ENCODE data around the gene KANK2. TPM values are rescaled to one million over a fixed set of nuclear protein-coding genes. Genes with fewer than 3 reads are reported as not detected.
A peak's percentile ranks its signal among the peaks of the same experiment; 100 is the strongest.
"Not testable (repeated sequence)": the region's sequence is repeated elsewhere in the genome, so short reads cannot be mapped to it uniquely, and the experiment has no call there.

The KANK2 gene
- total and polyA plus RNA-seq, 8 donors, result 179 to 286 (median 254) TPM

- ATAC-seq (peak; percentile 80), DNase-seq (peak; percentile 77 to 96 (median 92))
- no peaks in the 10 kb centered on the region for H3K9me3 ChIP-seq
- H3K36me3 ChIP-seq, result peaks cover 0 to 15% of the 10 kb centered on the region in 2 donors
- no peaks in the 10 kb centered on the region for H3K27me3 ChIP-seq
- TF ChIP-seq CTCF (IDR thresholded peaks at IDR 0.05), result no peak
- intact Hi-C loops (cut with DNase I), result loop anchor here in 1 of 2 donors (10.0 kb wide), 1 partner anchor 52 kb away; the partner anchor contains the start of gene KANK2
- no peak overlapping the region for H3K4me3 ChIP-seq
- peak overlapping the region; percentile 94 to 96 for H3K27ac ChIP-seq
- peaks cover 36 to 69% of the 10 kb centered on the region in 2 donors for H3K4me1 ChIP-seq
Measured at GRCh38 chr19:11142528-11143171, 54.7 kb downstream of the KANK2 start.

- H3K4me1 ChIP-seq, result peaks cover 41 to 75% of the 10 kb centered on the region in 2 donors
- no peaks in the 10 kb centered on the region for H3K27me3 ChIP-seq
Measured at GRCh38 chr19:11141937-11142527, 55.3 kb downstream of the KANK2 start.

GRCh38 chr19:11140896-11141295 is 56.4 kb downstream of the KANK2 start:
- Histone ChIP-seq H3K4me1 (peaks cover 41 to 86% of the 10 kb centered on the region in 2 donors), H3K4me3 (no peak overlapping the region), H3K27ac (no peak overlapping the region), H3K27me3 (no peaks in the 10 kb centered on the region), H3K36me3 (peaks cover 0 to 7% of the 10 kb centered on the region in 2 donors), H3K9me3 (no peaks in the 10 kb centered on the region)
- DNase-seq (no peak), ATAC-seq (no peak)
- TF ChIP-seq CTCF (IDR thresholded peaks at IDR 0.05), result no peak
- intact Hi-C loops (cut with DNase I), result loop anchor here in 1 of 2 donors (10.0 kb wide), 1 partner anchor 54 kb away; the partner anchor contains the start of gene KANK2

More at GRCh38 chr19:11141937-11142527, 55.3 kb downstream of the KANK2 start:
- no peaks in the 10 kb centered on the region for H3K9me3 ChIP-seq
- H3K36me3 ChIP-seq, result peaks cover 0 to 15% of the 10 kb centered on the region in 2 donors
- H3K4me3 ChIP-seq, result no peak overlapping the region
- H3K27ac ChIP-seq, result peak overlapping the region; percentile 94 to 96
- DNase-seq (peak in 1 of 4 donors; percentile 46), ATAC-seq (no peak)
- intact Hi-C loops (cut with DNase I), result loop anchor here in 1 of 2 donors (10.0 kb wide), 1 partner anchor 53 kb away; the partner anchor contains the start of gene KANK2
- TF ChIP-seq CTCF (IDR thresholded peaks at IDR 0.05), result no peak

- not testable (repeated sequence) for H3K4me3 ChIP-seq, H3K9me3 ChIP-seq, H3K27me3 ChIP-seq, H3K36me3 ChIP-seq, ATAC-seq, DNase-seq
- Histone ChIP-seq H3K27ac (peak overlapping the region in 1 of 2 donors; percentile 84), H3K4me1 (peaks cover 41 to 86% of the 10 kb centered on the region in 2 donors)
- intact Hi-C loops (cut with DNase I), result loop anchor here in 1 of 2 donors (10.0 kb wide), 1 partner anchor 55 kb away; the partner anchor contains the start of gene KANK2
Measured at GRCh38 chr19:11140023-11140538, 57.3 kb downstream of the KANK2 start.

- no peak for TF ChIP-seq CTCF (IDR thresholded peaks at IDR 0.05)
- Histone ChIP-seq H3K36me3 (peaks cover 0 to 5% of the 10 kb centered on the region in 2 donors), H3K9me3 (no peaks in the 10 kb centered on the region), H3K27me3 (no peaks in the 10 kb centered on the region), H3K27ac (peak overlapping the region; percentile 76 to 84), H3K4me1 (peaks cover 41 to 76% of the 10 kb centered on the region in 2 donors), H3K4me3 (no peak overlapping the region)
- ATAC-seq, result peak; percentile 40
- DNase-seq, result peak; percentile 54 to 88 (median 79)
- intact Hi-C loops (cut with DNase I), result loop anchor here in 1 of 2 donors (2.0 to 10.0 kb wide), 2 partner anchors 64 to 146 kb away; no protein-coding TSS in a partner anchor
Measured at GRCh38 chr19:11138601-11139300, 58.6 kb downstream of the KANK2 start.
